Astrocyte (in vitro differentiated cells and primary cell): ENCODE measurements around the gene KLHL24.

Source experiments
- CTCF ChIP-seq: IDR thresholded peaks from 2 replicates; pipeline ENCODE4 v1.5.1; 2011; ENCODE audit warnings: low read depth, mild to moderate bottlenecking, inconsistent platforms, low read length, moderate library complexity; ENCODE audit not compliant: insufficient read depth
- EZH2 ChIP-seq: IDR thresholded peaks from 2 replicates; pipeline ENCODE4 v1.6.1; 2012; ENCODE audit warnings: mild to moderate bottlenecking, low read length, inconsistent platforms; ENCODE audit not compliant: insufficient read depth

- TF ChIP-seq EZH2 (no peak), CTCF (no peak)
Measured at GRCh38 chr3:183728204-183728603, 92.8 kb downstream of the KLHL24 start.
